GM21576 (cell line): ENCODE results near the gene HMGXB4.

Experiments
- ATAC-seq: cut with Tn5 transposase; IDR thresholded peaks from one replicate; pipeline ENCODE4 v1.9.1; 2021; ENCODE audit warnings: mild to moderate bottlenecking, moderate library complexity; ENCODE audit not compliant: unreplicated experiment

Gene HMGXB4

DNA sequence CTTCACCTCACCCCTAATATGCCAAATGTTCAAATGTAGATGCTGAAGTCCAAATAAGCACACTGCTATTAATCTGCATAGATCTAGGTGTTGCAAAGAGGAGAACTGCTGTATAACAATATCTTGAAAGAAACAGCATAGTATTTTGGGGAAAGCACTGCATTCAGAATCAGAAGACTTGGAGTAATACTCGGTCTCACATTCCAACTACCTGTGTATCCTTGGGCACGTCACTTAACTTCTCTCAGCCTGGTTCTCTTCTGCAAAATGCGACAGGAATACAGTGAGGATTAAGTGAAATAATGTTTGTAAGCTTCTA, 332 bp upstream of the HMGXB4 start:
- ATAC-seq = peak; percentile 6

DNA sequence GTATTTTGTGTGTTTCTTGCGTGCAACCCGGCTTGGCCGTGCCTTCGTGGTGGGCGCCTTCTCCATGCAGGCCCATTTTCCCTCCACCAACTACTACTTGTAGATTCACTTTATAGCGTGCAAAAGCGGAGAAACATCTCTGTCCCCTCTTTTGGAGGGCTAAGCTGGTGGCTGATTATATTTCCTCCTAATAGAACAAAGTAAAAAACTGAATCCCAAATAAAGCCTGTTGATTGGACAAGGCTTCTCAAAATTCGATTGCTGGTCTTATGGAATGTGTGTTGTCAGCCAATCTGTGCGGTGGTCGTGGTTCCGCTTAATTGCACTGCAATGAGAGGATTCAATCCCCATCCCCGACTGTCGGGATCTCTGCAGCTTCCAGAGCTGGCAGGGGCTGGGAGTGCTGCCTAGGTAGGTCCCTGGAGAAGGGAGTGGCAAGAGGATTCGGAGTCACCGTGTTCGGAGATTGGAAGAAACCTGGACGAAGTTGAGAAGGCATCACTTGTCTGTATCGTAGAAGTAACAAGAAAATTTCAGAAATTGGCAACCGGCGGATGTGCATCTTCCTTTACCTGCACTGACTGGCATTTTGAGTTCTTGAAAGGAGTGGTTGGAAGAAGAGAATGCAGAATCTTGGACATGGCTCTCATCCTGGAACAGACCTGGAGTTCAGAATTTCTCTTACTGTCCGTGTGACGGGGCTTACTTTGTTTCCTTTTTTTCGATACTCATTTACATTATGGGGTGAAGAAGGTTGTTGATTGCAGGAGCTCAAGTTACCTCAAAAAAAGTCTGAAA, 1.1 kb downstream of the HMGXB4 start:
- ATAC-seq = no peak

DNA sequence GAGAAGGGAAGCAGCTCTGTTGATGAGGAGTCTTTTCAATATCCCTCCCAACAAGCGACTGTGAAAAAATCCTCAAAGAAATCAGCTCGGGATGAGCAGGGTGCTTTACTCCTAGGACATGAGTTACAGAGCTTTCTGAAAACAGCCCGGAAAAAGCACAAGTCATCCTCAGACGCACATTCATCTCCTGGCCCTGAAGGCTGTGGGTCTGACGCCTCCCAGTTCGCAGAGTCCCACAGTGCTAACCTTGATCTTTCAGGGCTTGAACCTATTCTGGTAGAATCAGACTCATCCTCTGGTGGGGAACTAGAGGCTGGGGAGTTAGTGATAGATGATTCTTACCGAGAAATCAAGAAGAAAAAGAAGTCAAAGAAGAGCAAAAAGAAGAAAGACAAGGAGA, 7.7 kb downstream of the HMGXB4 start:
- ATAC-seq = no peak

DNA sequence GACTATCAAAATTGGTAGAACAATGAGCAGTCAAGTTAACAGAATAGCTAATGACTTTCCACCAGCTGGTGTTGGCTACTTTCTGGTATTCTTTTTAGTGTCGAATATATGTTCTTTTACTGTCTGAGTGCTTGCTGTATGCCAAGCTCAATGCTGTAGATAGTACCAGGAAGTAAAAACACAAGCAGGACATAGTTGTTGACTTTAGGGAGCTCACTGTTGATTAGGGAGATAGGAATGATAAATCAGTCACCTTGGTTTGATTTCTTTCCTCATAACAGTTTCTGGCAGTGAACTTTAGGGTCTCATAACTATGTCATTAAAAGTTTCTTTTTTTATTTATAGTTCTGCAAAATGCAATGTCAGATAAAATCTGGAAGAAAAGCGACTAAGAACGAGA, 9.0 kb downstream of the HMGXB4 start:
- ATAC-seq = no peak

DNA sequence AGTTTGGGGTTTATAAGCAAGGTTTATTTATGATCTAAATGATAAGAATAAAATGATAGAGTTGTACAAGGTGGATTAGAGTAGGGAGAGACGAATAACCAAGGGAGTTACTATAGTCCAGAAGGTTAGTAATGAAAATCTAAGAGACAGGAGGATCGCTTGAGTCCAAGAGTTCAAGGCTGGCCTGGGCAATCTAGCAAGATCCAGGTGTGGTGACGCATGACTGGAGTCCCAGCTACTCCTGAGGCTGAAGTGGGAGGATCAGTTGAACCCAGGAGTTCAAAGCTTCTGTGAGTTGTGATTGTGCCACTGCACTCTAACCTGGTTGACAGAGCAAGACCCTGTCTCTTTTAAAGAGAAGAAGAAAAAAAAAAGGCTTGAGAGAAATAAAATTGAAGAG, 12.3 kb downstream of the HMGXB4 start:
- ATAC-seq = no peak

DNA sequence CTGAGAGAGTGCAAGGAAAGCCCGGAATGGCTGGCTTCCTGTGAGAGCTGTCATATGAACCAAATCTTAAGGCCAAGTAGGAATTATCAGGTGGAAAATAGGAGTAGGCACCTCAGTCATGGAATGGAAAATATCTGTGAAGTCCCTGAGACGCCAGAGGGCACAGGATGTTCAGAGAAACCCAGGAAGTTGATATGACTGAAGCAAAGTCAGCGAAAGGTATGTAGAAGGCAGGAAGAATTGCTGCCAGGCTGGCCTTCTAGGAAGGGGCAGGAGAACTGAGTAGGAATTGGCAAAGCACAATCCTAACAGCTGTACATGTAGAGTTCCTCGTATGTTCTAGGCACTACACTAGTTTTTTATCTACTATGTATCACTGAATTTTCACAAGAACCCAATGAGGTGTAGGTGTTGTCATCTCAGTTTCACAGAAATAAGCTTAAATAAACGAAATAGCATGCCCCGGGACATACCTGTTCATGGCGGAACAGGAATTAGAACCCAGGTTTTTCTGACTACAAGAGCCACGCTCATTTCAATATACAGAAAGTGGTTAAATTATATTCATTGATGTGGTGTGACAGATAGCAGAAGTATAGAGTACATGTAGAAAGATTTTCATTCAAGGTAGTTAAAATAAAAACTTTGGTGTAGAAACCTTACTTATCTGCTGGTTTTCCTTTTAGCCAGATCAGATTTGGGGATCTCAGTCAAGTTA, 17.0 kb downstream of the HMGXB4 start:
- ATAC-seq = no peak

DNA sequence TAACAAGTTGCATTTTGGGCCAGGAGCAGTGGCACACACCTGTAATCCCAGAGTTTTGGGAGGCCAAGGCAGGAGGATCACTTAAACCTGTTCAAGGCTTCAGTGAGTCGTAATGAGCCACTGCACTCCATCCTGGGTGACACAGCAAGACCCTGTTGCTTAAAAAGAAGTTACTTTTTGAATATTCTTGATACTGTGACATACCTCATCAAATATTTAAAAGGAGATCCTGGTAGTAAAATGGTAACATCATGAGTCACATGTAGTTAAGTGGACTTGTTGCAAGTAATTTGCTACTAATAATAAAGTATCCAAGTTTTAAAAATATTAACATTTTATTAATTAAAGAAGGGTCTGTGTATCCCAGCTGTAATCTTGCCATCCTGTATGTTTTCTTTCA, 18.3 kb downstream of the HMGXB4 start:
- ATAC-seq = no peak

DNA sequence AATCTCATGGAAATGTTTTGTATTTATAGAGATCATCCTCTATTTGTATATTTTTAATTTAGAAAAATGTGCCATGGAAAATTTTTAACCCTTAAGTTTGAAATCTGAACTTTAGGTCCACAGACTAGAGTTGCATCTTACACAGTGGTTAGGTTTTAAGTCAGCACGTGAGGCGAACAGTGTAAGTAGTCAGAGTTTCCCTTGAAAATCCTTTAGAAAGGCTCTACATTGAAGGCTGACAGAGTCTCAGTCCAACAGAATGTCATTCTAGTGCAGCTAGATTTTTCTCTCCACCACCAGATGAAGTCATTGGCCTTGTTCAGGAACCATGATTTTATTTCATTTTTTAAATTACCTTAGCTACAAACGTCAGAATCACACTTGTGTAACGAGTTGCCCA, 18.7 kb downstream of the HMGXB4 start:
- ATAC-seq = no peak

DNA sequence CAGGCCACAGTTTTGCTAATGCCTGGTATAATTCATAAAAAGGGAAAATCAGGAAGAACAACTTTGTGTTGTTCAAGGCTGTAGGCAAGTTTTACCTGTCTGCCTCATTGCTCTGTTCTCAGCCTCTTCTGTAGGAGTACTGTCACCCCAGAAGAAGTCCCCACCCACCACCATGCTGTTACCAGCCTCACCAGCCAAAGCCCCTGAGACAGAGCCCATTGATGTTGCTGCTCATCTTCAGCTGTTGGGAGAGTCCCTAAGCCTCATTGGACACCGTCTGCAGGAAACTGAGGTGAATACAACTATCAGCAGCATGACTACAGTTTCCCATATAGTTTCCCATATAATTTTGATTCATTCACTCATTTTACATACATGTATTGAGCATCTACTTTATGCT, 30.8 kb downstream of the HMGXB4 start:
- no peak for ATAC-seq

DNA sequence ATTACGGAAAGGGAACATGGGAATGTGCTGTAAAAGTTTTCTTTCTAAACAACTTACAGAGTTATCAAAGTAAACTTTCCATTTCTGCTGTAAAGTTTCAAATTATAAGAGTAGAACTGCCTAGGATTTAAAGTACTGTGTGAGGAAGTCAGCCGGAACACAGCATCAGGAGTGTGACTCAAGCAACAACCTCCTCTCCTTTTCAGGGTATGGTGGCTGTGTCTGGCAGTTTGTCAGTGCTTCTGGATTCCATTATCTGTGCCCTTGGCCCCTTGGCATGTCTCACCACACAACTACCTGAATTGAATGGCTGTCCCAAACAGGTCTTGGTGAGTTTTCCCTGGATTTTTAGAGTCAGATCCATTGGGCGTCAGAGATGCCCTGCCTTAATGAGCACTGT, 35.5 kb downstream of the HMGXB4 start:
- ATAC-seq = no peak

DNA sequence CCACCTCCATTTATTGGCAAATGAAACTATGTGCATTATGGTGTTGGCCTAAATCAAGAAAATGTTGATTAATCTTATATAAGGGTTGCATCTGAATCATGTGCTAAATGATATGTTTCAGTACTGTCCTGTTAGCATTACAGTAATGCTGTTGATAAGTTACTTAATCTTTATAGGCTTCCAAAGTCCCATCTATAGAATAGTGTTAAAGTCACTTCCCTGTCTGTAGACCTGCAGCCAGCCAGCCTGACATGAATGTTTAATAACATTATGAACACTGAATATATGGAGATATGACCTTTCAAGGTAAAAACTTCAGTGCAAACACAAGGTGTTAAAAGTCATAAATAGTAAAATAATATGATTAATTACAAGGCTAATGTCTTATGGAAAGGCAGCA, 38.8 kb downstream of the HMGXB4 start:
- no peak for ATAC-seq

DNA sequence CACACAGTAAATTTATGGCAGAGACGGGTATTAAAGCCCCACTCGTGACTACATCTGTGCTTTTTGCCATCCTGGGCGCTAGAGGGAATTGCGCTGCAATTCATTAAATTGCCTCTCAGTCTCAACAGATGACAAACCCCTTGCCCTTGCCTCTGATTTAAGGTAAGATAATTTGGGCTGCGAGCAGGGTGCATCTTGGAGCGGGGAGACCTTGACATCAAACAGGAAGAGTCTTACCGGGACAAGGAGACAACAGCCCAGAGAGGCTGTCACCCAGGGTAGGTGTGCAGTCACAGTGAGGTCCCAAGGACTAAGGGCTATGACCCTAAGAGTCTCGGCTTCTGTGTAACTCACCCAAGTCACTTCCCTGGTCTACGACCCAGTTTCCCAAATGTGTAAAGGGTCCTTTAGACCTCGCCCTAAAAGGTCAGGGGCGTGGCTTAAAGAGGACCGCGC, 42.0 kb downstream of the HMGXB4 start:
- peak; percentile 3 for ATAC-seq

DNA sequence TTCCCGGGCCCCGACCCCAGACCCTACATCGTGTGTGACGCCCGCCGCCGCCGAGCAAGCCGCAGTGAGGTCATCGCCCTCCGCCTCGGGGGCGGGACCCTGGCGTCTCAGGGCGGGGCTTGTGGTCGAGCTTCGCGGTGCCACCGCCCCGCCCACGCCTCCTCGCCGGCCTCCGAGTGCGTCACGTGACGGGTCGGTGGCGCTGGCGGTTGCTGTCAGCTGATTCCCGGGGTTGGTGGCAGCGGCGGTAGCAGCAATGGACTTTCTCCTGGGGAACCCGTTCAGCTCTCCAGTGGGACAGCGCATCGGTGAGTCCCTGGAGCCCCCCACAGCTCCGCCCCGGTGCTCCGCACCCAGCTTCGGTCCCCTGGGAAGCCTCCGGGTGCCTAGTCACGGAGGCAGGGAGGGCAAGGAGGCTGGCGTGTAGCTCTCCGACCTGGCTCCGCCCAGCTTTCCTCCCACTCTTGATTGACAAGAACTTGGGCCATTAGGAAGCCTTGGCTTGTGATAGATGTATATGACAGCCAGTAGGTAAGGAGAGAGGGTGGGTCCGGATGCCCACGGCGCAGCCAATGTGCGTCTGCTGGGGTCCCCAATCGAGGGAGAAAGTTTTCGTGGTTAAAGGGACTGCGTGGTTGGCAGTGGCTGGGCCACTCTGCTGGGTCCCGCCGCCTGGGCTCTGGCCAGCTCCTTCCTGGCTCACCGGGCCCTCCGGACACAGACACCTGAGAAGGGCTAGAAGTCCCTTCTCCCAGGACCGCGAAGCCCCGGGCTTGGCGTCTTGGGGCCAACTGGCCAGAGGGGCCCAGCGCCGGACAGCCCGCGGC, 42.6 kb downstream of the HMGXB4 start, which contains the start of gene TOM1:
TSS of gene TOM1 (plus strand) at position 222 of the 827 bp plus-strand sequence. CDS start at position 257, 35 bp downstream.
- ATAC-seq = peak; percentile 93

DNA sequence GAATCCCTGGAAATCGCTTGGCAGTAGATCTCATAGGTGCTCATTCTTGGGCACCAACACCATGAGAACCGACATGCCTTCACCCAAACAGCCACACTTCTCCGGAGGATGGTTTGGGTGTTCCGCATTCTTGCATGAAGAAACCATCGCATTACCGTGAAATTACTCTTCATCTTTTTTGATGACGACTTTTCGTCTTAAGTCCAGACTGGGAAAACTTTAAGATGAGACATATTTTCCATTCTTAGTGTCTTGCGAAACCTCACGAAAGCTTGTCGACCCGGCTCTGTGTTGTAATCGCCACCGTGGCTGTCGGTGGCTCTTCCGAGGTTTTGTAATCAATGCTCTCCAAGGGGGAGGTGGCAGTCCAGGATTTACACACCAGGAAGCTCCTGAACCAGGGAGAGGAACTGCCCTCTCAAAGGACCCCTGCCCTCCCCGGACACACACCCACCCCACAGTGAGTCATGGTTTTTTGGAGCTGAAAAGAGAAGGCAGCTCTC, 44.1 kb downstream of the HMGXB4 start:
- ATAC-seq = no peak

DNA sequence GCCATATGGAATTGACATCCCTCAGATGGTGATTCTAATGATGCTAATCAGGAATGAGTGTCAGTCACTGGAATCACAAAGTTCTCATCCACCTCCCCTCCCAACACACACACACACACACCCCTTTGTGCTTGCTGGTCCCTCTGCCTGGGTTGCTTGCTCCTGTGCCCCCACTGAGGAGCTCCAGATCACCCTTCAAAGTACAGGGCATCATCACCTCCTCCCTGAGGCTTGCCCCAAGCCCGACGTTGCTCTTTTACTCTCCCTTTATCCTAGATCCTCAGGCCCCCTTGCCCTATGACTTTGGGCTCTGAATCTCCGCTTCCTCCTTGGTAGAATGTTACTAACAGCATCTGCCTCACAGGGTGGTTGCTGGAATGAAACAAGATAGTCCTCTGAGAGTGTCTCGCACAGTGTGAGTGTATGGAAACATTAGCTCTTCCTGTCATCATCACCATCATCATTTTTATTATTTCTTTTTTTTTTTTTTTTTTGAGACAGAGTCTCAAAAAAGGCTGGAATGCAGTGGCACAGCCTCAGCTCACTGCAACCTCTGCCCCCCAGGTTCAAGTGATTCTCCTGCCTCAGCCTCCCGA, 45.8 kb downstream of the HMGXB4 start:
- ATAC-seq = no peak

DNA sequence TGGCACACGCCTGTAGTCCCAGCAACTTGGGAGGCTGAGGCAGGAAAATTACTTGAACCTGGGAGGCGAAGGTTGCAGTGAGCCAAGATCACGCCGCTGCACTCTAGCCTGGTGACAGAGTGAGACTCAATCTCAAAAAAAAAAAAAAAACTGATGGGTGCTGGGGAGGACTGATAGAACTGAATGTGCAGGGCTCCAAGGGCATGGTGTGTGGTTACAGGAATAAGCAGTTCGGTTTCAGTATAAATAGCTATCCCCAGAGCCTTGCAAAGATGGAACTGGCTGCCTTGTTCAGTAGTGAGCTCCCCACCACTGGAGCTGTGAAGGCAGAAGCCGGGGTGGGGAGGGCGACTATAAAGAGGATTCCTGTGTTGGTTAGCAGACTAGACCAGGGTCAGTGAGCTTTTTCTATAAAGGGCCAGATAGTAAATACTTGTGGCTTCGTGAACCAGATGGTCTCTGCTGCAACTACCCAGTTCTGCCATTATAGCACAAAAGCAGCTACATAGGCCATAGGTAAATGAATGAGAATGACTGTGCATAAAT, 48.3 kb downstream of the HMGXB4 start:
- no peak for ATAC-seq

DNA sequence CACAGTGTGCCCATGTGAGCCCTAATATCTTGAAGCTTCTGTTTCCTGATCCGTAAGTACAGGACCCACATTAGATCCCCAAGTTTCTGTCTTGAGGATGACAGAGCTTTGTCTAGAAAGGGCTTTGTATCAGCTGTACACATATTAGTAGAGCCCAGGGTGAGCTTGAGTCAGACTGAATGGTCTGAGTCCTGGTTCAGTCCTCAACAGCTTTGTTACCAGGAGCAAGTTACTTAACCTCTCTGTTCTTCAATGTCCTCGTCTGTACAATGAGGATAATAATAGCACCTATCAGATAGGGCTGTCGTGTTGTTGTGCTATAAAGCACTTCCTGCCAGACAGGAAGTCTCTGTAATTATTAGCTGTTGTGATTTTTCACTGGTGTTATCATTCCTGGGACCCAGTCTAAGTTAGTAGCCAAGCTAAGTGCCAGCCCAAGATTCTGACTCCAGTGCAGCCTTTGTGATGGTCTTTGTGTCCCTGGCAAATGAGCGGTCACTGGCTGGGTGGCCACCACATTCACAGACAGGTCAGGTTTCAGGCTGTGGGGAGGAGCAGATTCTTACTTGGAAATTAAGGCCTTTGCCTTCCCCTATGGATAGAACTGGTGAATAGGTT, 49.2 kb downstream of the HMGXB4 start:
- no peak for ATAC-seq

DNA sequence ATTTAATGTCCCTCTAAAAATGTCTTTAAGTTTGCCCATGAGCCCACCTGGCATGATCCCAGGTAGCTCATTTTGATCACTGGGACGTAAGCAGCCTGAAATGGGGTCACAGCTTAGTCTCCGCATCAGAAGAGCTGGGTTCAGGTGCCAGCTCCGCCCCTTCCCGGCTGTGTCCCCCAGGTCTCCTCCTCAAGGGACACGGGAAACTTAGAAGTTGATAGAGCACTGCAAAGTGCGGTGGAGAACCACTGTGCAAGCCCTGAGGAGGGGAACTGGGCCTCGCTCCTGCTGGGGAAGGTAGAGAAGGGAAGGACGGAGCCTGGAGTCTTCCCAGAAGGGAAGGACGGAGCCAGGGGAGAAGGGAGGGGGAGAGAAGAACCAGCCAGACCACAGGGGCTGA, 50.1 kb downstream of the HMGXB4 start:
- ATAC-seq = no peak

DNA sequence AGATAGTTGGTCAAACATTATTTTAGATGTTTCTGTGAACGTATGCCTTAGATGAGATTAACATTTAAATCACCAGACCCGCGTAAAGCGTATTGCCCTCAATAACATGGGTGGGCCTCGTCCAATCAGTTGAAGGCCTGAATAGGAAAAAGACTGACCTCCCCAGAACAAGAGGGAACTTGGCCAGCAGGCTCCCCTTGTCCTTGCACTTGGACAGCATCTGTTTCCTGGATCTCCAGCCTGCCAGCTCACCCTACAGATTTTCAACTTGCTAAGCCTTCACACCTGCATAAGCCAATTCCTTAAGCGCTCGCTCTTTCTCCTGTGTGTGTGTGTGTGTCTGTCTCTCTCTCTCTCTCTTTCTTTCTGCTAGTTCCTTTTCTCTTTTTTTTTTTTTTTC, 50.6 kb downstream of the HMGXB4 start:
- ATAC-seq = no peak

DNA sequence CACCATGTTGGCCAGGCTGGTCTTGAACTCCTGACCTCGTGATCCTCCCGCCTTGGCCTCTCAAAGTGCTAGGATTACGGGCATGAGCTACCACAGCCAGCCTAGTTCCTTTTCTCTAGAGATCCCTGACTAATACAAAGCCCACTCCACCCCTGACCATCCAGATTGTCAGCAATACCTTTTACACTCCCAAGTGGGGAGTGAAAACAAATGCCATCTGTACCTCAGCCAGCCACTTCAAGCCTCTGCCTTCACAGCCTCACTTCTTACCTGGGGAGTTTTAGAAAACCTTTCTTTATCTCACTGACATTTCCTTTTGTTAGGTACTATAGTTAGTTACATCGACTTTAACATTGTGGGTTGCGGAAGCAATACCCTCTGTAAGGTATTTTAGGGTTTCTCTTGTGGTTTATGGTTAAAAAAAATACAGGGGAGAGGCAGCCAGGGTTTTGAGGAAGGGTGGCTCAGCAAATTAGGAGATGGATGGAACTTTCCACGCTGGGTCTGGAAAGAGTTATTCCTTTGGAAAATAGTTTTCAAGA, 51.3 kb downstream of the HMGXB4 start:
- ATAC-seq = peak; percentile 46
